Limb (tissue), 2 donors: ENCODE results near the gene LCORL.
"Not testable (repeated sequence)": the region's sequence is repeated elsewhere in the genome, so short reads cannot be mapped to it uniquely, and the experiment has no call there.

Experiments
- DNase-seq, 2 donors: peaks; one replicate each; pipeline ENCODE4 v3.0.0-alpha.2; 2016; ENCODE audit errors: extremely low spot score in 2 of 2

The LCORL gene

DNA sequence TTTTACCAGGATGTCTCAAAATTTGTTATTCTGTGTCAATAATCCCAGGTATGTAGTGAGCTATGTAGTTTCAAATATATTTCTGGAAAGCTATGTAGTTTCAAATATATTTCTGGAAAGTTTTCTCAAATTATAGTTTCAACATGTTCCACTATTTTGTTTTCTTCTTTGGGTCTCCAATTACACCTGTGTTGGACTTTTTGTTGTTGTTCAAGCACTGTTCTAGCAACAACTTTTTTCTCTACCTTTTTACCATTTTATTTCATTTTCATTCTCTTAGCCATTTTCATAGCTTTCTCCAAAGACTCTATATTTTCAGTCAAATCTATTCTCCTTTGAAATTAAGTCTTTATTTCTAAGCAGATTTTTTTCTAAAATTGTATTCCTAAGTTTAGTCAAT is 88.4 kb downstream of the LCORL start:
- DNase-seq = no peak

DNA sequence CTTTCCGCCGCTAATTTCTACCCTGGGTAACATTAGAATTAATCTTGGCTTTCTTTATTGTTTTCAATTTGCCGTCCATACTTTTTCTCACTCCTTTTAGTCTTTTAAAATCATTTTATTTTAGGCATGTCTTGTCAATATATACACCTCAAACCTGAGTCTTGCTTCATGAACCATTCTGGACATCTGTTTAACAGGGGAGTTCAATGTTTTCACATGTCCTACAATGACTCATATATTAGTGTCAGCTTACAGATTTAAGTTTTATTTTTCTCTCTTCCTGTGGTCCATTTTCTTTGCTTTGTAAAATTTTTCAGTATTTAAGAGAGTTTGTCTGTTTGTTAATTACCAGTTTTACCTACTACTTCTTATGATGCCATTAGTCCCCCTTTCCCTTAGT is 89.5 kb downstream of the LCORL start:
- DNase-seq = no peak

- DNase-seq = no peak
Measured at GRCh38 chr4:17930256-17930655, 91.3 kb downstream of the LCORL start.

DNA sequence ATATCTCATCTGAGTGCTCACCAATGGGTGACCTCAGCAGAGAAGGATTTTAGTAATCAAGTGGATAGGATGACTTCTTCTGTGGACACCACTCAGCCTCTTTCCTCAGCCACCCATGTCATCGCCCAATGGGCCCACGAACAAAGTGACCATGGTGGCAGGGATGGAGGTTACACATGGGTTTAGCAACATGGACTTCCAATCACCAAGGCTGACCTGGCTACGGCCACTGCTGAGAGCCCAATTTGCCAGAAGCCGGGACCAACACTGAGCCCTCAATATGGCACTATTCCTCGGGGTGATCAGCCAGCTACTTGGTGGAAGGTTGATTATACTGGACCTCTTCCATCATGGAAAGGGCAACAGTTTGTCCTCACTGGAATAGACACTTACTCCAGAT is 97.4 kb downstream of the LCORL start:
- DNase-seq = no peak

DNA sequence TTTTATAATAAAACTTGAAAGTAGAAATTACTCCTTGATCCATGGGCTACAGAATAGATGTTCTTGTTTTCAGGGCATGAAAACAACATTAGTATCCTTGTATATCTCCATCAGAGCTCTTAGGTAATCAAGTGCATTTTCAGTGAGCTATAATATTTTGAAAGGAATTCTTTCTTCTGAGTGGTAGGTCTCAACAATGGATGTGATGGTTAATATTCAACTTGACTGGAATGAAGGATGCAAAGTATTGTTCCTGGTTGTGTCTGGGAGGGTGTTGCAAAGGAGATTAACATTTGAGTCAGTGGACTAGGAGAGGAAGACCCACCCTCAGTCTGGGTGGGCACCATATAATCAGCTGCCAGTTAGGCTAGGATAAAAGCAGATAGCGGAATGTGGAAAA is 100.1 kb downstream of the LCORL start:
- DNase-seq = no peak

DNA sequence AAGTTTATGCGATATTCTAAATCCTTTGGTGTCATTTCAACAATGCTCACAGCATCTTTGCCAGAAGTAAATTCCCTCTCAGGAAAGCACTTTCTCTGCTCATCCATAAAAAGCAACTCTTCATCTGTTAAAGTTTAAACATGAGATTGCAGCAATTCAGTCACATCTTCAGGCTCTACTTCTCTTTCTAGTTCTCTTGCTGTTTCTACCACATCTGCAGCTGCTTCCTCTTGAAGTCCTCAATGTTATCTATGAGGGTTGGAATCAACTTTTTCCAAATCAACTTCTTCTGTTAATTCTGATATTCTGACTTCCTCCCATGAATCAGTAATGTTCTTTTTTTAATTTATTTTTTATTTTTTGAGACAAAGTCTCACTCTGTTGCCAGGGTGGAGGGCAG is 100.9 kb downstream of the LCORL start:
- DNase-seq = no peak

DNA sequence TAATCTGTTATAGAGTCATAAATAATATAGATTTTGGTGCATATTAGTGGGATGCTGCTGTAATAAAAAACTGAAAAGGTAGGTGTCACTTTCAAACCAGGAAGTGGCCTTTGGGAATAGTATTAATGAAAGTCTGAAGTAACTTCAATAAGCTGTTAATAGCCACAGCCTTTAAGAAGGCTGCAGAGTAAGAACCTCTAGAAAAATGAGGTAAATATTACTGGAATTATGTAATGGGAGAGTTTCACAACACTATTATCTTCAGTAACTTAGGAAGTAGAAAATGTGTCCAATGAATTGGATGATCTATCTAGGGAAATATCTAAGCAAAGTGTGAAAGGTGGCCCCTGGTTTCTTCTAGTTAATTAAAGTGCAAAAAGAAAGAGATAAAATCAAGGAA is 106.1 kb downstream of the LCORL start:
- no peak for DNase-seq

DNA sequence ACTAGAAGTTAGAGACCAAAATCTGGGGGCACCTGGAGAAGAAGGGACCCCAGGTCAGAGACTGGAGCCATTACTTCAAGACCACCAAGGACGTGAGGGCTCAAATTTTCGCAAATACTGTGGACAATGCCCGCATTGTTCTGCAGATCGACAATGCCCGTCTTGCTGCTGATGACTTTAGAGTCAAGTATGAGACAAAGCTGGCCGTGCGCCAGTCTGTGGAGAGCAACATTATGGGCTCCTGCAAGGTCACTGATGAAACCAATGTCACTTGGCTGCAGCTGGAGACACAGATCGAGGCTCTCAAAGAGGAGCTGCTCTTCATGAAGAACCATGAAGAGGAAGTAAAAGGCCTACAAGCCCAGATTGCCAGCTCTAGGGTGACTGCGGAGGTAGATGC is 109.5 kb downstream of the LCORL start:
- no peak for DNase-seq

- DNase-seq = no peak
Measured at GRCh38 chr4:17911608-17912007, 109.9 kb downstream of the LCORL start.

- DNase-seq = no peak
Measured at GRCh38 chr4:17898553-17899055, 123.0 kb downstream of the LCORL start.

GRCh38 chr4:17895481-17895880 is 126.1 kb downstream of the LCORL start:
- DNase-seq = no peak

GRCh38 chr4:17894421-17894820 is 127.1 kb downstream of the LCORL start:
- no peak for DNase-seq

DNA sequence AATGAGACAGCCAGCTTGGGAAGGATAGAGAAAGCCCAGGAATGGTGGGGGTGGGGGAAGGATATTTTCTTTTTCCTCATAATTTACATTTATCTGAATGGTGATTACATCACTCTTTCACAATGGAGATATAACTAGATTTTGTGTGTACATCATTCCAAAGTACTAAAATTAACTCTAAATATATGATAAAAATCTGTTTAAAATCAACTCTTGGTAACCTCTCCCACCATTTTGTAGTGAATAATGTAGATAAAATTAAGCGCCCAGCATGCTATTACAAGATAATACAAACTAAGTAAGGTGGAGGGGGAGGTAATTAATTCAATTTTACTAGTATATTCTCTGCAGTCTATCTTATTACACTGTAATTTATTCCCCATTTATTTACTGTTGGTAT is 131.9 kb downstream of the LCORL start:
- DNase-seq = no peak

DNA sequence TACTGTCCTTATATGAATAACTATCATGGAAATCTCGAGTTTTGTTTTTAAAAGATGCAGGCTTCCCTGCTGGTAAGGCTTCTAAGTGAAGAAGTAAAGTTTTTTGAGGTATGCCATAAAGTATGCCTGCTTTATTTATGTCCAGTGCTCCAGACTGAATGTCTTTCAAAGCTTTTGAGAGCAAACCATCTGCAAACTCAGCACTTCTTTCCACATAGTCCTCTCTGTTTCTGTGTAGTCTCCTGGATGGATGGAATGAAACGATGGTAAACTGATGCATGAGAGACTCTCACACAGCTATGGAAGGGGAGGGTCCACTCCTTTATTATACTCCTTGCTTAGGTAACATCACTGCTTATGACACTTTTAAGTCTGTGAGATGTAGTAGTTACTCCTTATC is 137.0 kb downstream of the LCORL start:
- no peak for DNase-seq

DNA sequence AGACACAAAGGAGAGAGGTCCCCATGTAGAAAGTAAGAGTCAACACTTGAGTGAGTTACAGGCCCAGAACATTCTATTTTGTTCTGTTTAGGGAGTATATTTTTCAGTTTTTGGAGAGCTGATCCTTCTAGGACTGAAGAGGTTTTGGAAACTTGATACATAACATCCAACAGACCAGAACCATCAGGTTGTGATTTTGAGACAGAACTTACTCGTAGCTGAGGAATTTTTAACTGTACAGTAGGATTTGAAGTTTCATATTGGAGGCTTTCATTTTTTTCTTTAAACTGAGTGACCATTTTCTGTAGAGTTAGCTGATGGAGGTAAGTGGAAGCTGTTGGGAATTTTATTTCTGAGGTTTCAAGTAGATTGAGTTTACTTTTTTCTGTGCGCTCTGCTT is 137.5 kb downstream of the LCORL start:
- DNase-seq = no peak

DNA sequence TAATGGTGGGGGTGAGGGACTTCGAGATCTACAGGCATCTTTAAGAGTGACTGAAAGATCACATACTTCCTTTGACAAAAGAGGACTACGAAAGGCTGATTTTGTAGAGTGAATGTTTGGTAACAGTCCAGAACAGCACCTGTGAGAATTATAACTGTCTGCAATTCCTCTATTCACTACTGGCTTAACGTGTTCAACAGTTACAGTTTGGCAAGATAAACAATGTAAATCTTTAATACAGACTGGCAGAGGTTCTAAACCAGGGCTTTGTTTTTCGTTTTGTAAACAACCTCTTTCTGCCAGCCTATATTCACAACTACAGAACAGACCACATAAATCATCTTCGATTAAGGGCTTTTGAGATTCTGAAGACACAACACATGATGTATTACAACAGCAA is 143.9 kb downstream of the LCORL start:
- no peak for DNase-seq

GRCh38 chr4:17876943-17877342 is 144.6 kb downstream of the LCORL start:
- DNase-seq = no peak

DNA sequence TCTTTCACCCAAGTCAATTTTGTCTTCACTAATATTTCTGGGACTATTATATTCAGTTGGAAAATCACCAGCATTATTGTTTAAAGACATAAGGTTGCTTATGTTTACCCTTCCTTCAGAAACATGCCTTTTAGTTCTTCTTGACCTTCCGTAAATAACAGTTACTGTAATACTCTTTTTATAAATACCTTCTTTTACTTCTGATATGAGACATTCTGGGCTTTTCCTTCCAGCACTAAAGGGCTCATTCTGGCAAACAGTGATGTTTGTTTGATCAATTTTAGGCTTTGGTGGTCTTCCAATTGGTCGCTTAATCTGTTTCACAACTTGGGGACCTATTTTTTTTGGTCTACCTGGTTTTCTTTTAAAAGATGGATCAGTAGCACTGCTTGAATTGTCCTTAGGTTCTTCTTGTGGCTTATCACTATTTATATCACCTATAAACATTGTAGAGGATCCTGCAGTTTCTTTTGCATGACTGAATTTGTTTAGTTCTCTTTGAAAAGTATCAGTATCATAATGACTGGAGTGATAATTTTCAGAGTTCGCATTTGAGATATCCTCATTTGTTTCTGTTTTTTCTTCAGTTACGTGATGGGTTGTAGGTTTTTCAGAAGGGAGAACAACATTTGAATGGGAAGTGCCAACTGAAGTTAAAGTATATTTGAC is 146.0 kb downstream of the LCORL start:
- no peak for DNase-seq

DNA sequence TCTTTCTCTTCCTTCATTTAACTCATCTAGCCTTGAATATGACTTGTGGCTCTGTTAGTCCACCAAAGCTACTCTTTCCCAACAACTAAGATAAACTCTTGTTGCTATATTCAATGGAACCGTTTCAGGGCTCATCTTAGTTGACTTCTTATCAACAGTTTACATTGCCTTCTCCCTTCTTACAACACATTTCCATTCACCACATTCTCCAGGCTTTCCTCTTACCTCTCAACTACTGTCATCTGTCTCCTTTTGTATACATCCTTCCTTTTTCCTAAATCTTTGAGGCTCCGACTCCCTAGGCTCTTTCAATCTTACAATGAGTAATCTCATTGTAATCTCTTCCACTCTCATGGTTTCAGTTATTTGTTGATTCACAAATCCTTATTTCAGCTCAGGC is 152.2 kb downstream of the LCORL start:
- no peak for DNase-seq

- no peak for DNase-seq
Measured at GRCh38 chr4:17867276-17867675, 154.3 kb downstream of the LCORL start.

DNA sequence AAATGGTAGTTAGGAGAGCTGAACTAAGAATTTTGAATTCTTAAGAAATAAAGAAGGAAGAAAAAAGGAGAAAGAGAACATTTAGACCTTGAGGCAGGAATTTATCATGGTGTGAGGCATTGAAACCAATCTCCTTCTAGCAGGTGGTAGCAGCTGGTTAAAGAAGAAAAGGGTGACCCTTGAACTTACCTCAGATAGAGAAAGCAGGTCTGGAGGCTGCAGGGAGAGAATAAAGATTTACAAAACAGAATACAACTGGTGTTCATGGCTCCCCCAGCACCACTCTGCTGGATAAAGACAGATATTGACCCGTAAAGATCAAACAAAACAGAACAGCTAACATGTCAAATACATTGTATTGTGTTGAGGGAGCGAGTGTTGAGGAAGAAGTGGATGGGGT is 154.7 kb downstream of the LCORL start:
- DNase-seq = no peak

DNA sequence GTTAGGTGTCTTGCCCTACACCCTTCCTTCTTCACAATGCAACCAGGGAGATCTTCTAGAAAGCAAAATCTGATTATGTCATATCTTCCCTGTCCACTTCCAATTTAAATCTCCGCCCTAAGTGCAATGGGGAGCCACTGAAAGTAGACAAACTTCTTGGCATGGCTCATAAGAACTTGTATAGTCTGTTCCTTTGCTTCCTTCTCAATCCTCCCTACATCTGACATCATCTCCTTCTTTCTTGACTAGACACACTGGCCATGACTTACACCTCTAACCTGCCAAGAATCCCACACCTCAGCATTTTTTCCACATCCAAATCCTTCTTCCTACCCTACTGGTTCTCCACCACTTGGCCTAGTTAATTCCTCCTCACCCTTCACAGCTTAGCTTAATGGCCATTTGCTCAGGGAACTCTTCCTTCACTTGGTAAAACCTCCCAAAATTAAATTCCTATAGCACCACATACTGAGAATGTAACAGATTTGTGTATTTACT is 155.6 kb downstream of the LCORL start:
- DNase-seq = no peak

- DNase-seq = not testable (repeated sequence)
Measured at GRCh38 chr4:17861906-17862305, 159.6 kb downstream of the LCORL start.
